HG03520 (cell line): ENCODE measurements around the gene AGMO.

ENCODE experiments used
- ATAC-seq: cut with Tn5 transposase; IDR thresholded peaks from one replicate; pipeline ENCODE4 v1.9.1; 2021; ENCODE audit warnings: mild to moderate bottlenecking, moderate library complexity; ENCODE audit not compliant: unreplicated experiment

AGMO gene

DNA sequence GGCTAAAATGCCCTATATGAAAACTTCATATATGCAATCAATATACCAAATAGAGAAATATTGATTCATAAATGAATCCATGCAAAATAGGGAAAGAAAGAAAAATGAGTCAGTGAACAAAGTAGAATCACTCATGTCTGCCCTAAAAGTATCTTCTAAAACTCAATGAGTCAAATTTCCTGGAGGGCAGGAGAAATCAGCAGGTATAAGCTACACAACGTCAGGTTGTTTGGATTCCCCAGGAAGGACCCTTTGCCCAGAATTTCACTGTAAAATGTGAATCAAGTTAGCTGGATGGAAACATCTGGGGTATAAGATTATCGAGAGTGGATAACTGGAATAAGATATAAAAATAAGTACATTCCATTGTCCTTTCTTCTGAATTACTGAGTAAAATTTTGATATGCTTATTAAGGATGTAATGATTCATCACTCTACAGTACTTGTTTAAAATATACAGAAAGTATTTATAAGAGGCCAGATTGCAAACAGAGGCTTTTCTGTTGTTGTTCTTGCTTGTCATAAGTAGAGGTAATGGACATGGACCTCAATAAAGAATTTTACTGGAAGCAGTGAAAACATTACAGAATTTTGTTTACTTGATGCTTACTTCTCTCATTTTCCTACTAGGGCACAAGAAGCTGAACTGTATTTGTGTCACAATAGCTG, 99.0 kb downstream of the AGMO start:
- ATAC-seq = no peak

GRCh38 chr7:15461576-15461975, 100.2 kb downstream of the AGMO start:
- ATAC-seq = no peak

DNA sequence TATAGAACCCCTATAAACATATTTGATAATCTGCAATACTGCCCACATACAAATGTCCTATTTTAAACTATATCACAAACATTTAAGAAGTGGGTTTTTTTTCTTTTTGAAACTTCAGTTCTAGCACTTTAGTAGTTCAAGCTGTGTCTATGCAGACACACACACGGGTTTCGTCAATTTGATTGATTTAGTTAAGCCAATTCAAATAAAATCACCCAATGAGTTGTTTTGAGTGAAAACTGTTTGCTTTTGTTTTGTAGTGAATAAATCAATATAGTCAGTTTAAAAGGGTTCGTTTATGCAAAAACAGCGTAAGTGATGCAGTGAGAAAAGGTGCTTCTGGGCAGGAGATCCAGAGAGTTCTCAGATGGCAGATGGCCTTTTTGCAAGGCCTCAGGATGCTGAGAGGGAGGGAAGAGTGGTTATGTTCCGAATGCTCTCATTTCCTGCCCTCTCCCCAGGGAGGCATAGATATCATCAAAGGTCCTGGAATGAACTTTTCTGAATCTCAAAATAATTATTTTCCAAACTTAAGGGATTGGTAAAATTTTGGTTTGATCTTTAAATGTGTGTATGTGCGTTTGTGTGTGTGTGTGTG, 102.7 kb downstream of the AGMO start:
- ATAC-seq = no peak

GRCh38 chr7:15457990-15458955, 103.5 kb downstream of the AGMO start:
- ATAC-seq = no peak

DNA sequence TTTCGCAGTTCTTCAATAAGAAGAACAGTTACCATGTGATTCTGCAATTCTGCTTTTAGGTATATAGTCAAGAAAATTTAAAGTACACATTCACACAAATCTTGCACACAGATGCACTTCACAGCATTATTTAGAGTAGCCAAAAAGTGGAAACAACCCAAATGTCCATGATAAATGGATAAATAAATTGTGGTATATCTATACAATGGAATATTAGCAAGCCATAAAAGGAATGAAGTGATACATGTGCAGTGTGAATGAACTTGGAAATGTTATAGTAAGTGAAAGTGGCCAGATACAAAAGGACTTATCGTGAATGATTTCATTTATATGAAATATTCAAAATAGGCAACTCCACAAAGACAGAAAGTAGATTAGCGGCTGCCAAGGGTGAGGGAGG, 109.1 kb downstream of the AGMO start:
- no peak for ATAC-seq

- ATAC-seq = no peak
Observed at GRCh38 chr7:15446722-15447121, 115.1 kb downstream of the AGMO start.

DNA sequence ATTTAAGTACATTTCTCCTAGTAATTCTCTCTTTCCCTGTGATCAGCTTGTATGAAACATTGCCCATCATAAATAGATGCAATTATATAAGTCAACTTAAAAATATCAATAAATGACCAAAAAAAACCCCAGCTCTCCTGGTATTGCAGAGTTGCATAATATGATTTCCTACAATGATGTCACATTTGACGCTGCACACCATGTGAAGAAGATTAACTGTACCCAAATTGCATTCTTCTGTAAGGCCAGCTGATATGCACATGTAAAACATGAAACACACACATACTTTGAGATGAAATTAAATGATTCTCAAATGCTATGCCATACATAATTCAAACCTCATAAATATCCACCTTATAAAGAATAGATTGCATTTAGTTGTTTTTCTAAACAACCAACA, 115.5 kb downstream of the AGMO start:
- no peak for ATAC-seq

GRCh38 chr7:15441915-15442314, 119.9 kb downstream of the AGMO start:
- ATAC-seq = no peak

- ATAC-seq = no peak
Observed at GRCh38 chr7:15440482-15440881, 121.3 kb downstream of the AGMO start.

DNA sequence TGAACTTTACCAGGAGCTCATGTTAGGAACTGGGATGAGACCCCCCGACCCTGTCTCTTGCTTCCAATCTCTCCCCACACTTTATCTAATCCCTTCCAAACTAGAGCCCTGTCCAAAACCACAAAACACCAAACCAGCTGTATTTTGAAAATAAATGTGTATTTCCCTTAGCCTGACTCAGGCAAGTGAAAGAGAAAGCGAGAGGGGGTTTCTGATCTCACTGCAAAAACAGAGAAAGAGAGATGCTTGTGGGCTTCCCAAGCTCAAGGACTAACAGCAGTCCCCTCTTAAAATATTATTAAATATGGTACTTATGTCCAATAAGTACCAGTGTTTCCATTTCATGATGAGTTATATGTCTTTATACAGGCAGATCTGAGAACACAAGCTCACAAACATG, 122.0 kb downstream of the AGMO start:
- ATAC-seq = no peak

DNA sequence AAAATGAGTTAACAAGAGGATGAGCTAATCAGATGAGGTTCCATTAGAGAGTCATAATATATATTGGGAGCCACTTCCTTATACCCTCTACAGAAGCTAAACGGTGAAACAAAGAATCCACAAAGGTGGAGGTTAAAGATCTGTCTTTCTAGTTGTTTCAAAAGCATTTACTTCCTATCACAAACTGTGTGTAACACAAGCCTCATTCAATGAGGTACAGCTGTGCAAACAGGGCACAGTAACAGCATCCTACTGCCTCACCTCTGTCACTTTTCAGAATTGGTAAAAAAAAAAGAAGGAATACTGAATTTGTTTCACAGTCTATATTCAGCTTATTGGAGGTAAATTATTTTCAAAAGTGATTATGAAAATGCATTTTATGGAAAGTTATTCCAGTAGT, 128.7 kb downstream of the AGMO start:
- ATAC-seq = no peak

GRCh38 chr7:15430911-15431310, 130.9 kb downstream of the AGMO start:
- ATAC-seq = no peak

DNA sequence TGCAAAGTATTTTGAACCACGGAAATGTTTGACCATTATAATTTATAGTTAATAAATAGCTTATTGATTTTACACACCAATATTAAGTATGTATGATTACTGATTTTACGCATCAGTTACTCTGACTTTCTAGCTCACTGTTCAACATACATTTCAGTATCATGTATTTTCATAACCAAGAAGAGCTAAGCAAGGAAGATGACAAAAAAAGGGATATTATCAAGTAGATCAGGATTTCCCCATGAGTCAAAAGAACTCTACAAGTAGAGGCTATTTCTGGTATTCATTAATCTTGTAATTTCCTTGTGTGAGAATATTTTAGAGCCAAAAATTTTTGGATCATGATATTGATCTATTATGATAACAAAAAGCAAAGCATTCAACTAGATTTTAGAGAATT, 131.6 kb downstream of the AGMO start:
- no peak for ATAC-seq

DNA sequence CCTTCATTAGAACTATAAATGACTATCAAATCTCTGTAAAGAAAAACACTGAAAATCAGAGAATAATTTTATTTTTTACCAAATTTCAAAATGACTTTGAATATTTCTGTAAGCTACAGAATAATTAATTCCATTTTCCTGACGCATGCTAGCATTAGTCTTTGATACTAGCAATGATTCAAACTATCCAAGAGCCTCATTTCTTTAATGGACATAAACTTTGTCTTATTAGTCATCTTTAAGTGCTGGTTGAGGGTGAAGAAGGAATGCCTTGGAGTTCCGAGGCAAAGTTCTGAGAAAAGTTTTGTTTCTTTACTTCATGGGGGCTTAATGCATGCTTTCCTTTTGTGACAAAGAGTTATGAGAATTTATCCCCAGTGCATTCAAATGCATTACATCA, 137.3 kb downstream of the AGMO start:
- no peak for ATAC-seq

- ATAC-seq = no peak
Observed at GRCh38 chr7:15419596-15419995, 142.2 kb downstream of the AGMO start.

- ATAC-seq = no peak
Observed at GRCh38 chr7:15418264-15418663, 143.6 kb downstream of the AGMO start.

GRCh38 chr7:15417341-15417988, 144.3 kb downstream of the AGMO start:
- ATAC-seq = no peak

GRCh38 chr7:15411019-15411418, 150.8 kb downstream of the AGMO start:
- no peak for ATAC-seq

DNA sequence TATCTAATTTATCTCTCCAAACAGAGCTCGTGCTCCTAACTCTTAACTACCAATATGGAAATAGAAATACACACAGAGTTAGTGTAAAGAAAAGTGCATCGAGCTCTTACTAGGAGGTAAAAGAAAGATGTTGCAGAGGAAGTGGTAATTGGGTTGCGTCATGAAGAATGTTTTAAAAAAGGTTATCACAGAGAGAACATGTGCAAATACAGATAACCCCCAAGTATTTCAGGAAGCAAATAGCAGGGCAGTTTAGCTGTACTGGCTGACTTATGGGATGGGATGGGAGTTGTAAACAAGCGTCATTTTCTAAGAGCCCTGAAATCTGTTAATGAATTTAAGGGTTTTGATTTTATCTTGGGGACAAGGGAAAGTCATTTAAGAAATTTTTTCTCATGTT, 153.9 kb downstream of the AGMO start:
- ATAC-seq = no peak

GRCh38 chr7:15403751-15404150, 158.1 kb downstream of the AGMO start:
- no peak for ATAC-seq

DNA sequence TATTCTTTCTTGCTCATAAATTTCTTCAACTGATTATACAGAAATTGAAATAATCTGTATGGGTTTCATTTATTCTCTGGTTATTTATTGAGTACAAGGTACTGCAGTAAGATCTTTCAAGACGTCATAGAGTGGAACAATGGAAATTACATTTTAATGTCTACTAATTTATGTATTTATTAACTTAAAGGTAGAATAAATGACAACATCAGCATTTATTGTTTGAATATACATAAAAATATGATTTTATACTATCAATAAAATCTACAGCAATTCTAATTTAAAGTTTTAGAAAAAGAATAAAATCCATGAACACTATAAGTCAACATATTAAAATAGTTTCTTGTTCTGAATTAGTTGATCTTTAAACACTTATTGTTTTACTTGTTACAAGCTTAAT, 158.5 kb downstream of the AGMO start:
- ATAC-seq = no peak
